Epithelial cell of prostate (primary cell): ENCODE measurements around the gene PDAP1.

ENCODE experiments used
- DNase-seq: peaks from one replicate; pipeline ENCODE4 v3.0.0-alpha.2; 2011; ENCODE audit warnings: low read depth, low spot score
- H3K27ac ChIP-seq: fragments of 450-650 bp; 2 replicates; pipeline ENCODE4 v1.5.1; 2017; ENCODE audit warnings: mild to moderate bottlenecking

PDAP1 gene, protein sequence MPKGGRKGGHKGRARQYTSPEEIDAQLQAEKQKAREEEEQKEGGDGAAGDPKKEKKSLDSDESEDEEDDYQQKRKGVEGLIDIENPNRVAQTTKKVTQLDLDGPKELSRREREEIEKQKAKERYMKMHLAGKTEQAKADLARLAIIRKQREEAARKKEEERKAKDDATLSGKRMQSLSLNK

DNA sequence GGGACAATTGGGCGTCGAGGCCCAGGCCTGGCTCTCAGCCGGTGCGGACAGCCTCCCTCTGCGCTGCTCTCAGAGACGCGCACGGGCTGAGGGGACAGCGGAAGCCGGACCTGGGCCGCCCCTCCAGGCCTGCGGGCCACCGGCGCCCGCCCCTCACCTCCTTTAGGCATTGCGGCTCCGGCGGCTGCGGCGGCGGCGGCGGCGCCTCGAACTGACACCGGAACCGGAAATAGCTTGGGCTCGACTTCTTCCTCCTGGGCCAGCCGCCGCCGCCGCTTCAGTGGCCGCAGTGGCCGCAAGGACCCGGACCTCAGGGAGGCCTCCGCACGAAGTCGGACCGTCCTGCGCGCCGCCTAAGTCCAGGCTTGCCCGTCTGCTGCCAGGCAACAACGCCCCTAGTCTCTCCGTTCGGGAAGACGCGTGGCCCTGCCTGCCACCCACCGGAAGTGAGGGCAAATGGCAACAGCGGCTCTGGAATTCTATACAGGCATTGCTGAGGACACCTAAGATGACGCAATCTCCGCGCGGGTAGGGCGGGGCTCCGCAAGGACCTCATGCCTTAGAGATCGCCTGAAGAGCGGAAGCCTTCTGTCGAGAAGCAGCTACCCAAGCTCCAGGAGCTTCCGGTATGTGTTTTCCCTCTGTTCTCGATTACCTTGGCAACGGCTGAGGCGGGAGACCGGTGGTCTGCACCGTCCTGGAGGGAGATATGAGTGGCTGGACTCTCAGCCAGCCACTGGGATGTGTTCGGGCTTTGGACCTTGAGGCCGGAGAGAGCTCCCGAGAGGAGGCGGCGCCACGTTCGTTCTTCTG is at the start of gene PDAP1, which contains the start of gene BUD31:
Gene PDAP1, minus strand, starts transcription at position 219 of the 813 bp plus-strand sequence. Its CDS starts 49 bp downstream, at position 170.
Gene BUD31, plus strand, starts transcription at position 591 of the 813 bp plus-strand sequence. CDS start 2,124 bp downstream, outside the sequence.
- DNase-seq, result peak; percentile 77
- H3K27ac ChIP-seq, result peak within 1 kb of the TSS; percentile 97

DNA sequence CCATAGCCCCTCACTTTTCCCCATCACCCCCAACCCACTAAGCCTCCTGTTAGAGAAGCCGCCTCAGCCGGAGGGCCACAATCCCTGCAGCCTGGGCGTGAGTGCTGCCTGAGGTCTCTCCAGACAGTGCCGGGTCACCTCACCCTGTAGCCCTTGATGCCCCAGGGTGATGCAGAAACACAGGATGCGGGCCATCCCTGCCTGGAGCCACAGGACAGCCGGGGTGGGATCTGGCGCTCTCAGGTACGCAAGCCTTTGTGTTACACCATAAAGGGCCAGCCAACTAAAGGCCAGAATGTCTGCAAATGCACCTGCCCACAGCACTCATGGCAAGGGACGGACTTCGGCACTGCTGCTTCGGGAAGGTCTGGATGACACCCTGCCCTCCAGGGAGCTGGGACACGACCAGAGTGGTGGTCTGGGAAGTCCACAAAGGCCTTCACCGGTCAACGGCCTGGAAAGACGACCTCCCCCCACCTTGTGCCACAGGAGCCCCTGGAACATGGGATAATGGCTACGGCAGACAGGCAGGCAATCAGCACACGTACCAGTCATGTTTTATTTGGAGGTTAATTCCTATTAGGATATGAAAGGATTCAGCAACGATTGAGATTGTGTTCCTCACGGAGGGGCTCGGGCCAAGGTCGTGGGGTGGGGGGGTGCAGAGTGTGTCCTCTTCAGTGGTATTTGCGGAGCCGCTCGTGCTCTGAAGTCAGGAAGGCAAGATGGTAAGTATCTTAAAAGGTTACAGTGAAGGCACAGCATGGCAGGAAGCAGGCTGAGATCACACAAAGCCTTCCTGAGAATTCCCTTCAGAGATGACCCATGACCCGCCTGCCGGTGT is 49.5 kb upstream of the PDAP1 start:
- H3K27ac ChIP-seq, result no peak overlapping the region
- no peak for DNase-seq

DNA sequence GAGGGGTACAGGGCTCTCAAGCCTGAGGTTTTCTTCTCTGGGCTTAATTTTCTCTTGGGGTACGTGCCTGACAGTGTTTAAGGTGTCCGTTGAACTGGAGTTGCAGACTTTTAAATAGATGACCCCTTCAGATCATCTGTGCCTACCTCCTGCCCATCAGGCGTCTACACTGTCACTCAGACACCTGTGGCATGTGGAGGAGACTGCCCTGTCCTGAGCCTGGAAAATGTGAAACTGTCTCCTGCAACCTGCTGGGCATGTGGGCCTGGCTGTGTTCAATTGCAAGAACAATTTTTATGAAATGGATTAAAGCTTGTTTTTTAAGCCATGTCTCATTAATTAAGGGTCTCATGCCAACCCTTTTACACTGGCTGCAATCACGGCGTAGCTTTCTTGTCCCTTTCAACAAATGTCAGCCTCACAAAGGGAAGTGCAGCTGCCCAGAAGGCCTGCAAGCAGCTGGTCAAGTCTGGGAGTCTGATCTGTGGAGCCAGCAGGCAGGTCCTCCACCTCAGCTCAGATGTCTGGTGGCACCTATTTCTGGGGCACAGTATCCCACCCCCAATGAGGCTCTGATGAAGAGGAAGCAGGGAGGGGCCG is 48.8 kb upstream of the PDAP1 start:
- DNase-seq, result no peak
- no peak overlapping the region for H3K27ac ChIP-seq

DNA sequence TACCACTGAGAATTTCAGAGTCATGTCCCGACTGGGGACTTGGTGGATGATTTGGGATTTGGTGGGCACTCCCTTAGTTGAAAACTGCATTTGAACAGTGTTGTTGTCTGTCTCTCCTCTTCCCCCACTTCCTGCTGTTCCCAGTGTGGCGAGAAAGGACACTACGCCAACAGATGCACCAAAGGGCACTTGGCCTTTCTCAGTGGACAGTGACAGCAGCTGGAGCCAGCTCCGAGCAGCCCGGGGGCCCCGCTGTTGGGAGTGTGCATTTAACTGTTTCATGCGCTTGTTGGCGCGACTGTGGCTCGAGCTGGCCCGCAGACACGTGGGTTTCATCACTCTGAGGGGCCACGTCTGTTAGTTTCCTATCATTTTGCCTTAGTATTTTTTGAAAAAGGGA is 47.9 kb upstream of the PDAP1 start:
- DNase-seq, result no peak
- no peak overlapping the region for H3K27ac ChIP-seq

DNA sequence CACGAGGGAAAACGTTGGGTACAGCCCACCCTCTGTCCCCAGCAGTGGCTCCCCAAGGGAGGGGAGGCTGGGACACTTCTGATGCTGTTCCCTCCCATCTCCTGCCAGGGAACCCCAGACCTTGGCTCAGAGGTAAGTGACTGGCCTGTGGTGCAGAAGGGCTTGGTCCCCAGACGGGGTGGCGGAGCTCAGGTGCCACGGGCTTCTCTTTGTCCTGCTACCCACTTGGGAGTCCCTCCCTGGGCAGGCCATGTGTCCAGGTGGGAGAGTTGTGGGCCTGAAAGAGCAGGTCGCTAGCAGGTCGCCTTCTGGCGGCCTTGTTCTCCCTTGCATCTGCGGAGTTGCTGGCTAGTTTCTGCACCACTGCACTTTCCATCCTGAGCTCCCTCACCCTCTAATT is 47.5 kb upstream of the PDAP1 start:
- H3K27ac ChIP-seq, result no peak overlapping the region
- no peak for DNase-seq

DNA sequence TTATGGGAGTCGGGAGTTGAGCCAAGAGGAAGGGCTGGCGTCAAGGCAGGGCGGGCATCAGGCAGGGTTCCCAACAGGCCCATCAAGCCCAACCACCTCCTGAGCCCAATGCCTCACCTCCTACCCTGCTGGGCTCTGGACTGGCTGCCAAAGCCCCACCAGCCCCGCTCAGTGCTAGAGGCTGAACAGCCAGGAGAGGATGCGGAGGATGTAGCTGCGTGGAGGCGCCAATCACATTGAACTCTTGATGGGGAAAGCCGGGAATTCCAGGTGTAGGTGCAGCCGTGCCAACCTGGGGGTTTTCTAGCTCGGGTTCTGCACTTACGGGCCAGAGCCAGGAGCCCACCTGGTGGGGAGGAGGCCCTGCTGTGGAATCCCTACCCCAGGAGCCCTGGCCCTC is 44.7 kb upstream of the PDAP1 start:
- no peak overlapping the region for H3K27ac ChIP-seq
- DNase-seq, result no peak

DNA sequence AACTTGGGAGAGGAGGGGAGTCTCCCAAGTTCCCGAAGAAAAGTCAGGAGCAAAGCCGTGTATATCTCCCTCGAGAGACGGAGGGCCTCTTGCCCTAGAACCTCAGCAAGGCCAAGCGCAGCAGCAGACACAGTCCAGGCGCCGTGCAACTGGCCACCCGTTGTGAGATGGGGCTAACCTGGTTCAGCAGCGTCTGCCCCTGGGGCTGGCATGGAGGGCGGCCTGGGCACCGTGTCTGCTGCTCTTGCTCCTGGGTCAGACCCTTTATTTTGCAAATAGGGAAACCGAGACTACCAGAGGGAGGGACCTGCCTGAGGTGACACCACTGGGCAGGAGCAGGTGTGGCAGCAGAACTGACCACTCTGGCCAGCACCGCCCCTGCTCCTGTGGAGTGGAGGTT is 44.1 kb upstream of the PDAP1 start:
- DNase-seq, result no peak
- H3K27ac ChIP-seq, result no peak overlapping the region

DNA sequence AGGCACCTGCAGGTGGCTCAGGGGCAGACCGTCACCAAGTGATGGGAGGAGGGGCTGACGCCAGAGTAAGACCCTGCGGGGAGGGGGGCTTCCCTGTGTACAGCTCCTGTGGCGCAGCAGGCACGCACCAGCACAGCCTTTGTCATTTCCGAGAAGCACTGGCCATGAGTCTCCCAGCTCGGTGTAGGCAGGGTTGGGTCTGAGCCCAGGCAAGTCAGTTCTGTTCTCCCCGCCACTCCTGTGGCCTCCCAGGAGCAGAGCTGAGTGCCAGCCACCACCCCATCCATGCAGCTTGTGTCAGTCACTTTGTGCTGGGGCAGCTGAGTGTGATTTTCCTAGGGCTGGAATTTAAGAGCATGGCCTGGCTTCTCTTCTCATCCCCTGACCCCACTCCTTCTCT is 43.5 kb upstream of the PDAP1 start:
- DNase-seq, result no peak
- no peak overlapping the region for H3K27ac ChIP-seq

DNA sequence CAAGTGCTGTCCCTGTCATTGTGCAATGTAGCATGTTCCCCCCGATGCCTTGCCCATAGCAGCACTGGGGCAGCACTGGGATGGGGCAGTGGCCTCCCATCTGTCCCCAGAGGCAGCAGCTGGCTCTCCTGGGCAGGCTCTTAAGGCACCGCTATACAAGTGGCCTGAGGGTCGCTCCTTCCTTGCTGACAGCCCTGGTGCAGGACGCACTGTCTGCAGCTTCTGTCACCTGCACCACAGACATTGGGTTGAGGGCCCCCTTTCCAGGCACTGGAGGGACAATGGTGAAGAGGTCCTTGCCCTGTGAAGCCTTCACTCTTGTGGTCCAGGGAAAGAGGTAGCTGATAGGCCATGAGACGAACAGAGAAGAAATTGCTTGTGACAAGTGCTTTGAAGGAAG is 40.9 kb upstream of the PDAP1 start:
- no peak for DNase-seq
- no peak overlapping the region for H3K27ac ChIP-seq

DNA sequence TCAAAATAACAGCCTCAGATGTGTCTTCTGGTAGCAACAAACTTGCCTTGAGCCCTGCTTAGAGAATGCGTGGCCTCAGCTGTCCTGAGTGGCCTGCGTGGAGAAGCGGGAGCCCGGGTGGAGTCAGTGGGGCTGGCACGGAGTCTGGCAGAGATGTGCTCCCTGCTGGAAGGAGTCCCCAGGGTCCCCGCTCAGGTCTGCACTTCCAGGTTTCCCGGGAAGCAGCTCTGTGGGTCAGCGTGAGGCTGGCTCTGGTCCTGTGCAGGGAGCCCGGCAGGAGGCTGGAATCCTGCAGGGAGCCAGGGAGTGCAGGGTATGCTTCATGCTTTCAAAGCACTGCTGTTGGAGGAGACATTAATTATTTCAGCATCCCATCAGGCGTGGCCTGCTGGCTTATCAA is 40.5 kb upstream of the PDAP1 start:
- no peak overlapping the region for H3K27ac ChIP-seq
- DNase-seq, result no peak

DNA sequence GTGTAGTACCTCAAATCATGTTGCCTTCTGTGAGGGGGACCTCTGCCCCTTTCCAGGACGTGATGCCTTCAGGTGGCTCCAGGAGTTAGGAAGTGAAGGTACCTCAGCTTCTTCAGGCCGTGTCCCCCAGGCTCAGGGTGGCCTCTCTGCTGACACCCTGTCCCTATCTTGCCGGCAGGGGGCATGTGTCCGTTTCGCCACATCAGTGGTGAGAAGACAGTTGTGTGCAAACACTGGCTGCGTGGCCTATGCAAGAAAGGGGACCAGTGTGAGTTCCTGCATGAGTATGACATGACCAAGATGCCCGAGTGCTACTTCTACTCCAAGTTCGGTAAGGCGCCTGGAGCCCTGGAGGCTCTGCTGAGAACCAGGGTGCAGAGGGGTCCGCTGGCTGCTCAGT is 39.5 kb upstream of the PDAP1 start:
- no peak overlapping the region for H3K27ac ChIP-seq
- no peak for DNase-seq

DNA sequence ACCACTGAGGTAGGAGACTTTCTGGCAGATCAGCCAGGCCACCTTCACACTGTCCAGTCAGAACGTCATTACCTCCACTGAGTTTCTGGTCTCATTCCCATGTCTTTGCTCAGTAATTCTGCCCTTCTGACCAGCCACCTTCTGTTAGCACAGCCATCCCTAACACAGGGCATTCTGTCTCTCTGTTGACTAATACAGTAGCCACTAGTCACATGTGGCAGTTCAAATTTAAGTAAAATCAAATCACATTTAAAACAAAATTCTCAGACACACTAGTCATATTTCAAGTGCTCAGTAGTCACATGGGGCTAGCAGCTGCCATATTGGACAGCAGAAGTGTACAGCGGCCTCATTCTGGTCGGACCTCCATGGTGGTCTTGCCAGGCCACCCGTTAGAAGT is 37.7 kb upstream of the PDAP1 start:
- DNase-seq, result no peak
- no peak overlapping the region for H3K27ac ChIP-seq

DNA sequence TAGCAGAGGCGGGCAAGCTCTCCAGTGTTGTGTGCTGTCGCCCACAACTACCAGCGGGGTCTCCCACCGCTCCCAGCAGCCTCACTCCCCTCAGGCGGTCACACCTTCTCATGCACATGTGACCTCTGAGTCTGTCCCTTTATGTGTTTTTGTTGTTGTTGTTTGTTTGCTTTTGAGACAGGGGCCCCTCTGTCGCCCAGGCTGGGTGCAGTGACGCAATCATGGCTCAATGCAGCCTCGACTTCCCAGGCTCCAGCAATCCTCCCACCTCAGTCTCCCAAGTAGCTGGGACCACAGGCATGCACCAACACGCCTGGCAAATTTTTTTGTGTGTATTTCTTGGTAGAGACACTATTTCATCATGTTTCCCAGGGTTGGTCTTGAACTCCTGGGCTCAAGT is 31.8 kb upstream of the PDAP1 start:
- H3K27ac ChIP-seq, result peak overlapping the region; percentile 71
- no peak for DNase-seq

DNA sequence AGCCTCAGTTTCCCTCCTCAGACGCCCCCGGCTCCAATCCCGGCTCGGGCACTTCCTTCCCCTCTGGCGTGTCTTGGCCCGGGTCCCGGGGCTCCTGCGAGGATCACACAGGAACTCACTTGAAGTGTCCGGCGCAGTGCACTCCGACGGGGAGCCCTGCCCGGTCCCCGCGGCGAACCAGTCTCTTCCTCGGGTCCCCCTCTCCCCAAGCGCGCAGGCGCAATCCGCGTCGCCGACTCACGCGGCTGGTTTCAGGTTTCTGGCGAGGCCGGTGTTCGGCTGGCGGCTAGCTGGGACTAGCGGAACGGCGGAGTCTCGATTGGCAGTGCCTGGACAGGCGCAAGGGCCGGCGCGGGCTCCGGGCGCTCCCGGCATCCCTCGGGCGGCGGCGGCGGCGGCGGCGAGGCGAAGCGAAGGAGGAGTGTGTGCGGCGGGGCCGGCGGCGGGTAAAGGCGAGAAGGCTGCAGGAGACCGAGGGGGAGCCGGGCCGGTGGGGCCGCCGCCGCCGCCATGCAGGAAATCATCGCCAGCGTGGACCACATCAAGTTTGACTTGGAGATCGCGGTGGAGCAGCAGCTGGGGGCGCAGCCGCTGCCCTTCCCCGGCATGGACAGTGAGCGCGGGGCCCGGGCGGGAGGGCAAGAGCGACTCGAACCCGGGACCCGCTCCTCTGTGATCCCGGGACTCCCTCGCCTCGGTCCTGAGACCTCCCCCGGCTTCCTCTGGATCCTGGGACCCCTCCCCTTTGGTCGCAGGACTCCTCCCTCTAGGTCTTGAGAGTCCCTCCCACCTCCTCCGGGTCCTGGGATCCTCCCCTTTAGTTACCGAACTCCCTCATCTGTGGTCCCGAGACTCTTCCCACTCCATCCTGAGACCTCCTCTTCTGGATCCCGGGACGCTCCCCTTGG is 30.4 kb upstream of the PDAP1 start, which contains the start of the genes CPSF4 and PTCD1:
Gene CPSF4, plus strand, starts transcription at position 371 of the 908 bp plus-strand sequence. Its CDS starts 140 bp downstream, at position 511.
Gene PTCD1, minus strand, starts transcription at position 226 of the 908 bp plus-strand sequence. CDS start 3,556 bp downstream, outside the sequence.
- DNase-seq, result peak; percentile 74

DNA sequence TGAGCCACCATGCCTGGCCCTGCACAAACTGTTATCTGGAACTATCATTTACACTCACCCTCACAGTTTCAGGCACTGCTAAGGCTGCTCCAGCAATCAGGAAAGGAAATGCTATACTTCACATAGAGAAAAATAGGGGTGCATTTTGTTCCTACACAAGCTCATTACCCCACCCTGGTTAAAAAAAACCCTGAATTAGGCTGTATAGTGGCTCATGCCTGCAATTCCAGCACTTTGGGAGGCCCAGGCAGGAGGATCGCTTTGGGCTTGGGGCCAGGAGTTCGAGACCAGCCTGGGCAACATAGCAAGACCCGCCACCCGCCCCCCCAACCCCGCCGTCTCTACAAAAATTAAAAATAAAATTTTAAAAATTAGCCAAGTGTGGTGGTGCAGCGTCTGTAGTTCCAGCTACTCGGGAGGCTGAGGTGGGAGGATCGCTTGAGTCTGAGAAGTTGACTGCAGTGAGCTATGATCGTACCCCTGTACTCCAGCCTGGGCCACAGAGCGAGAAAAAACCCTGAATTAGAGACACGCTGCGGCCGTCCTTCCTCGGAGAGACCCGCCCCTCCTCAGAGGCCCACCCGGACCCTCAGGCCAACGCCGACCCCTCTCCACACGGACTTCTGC is 29.7 kb upstream of the PDAP1 start:
- H3K27ac ChIP-seq, result peak overlapping the region; percentile 71
- DNase-seq, result no peak

More for the DNA sequence above, 30.4 kb upstream of the PDAP1 start, which contains the start of the genes CPSF4 and PTCD1:
- peak within 1 kb of the TSS; percentile 71 for H3K27ac ChIP-seq

DNA sequence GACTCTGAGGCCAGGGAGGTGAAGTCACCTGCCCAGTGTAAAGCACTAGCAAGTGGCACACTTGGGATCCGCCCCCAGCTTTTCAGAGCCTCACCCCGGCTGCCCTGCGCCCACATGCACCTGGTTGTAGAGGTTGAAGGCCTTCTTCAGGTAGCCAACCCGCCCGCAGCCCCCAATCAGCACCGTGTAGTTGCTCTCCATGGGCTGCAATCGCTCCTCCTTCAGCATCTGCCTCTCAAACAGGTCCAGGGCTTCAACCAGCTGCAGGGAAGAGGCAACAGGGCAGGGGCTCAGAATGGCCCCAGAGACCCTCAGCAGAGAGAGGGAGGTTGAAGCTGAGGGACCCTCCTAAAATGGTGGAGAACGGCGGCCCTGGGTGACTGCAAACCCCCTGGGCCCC is 24.8 kb upstream of the PDAP1 start:
- DNase-seq, result no peak
- H3K27ac ChIP-seq, result peak overlapping the region; percentile 87

DNA sequence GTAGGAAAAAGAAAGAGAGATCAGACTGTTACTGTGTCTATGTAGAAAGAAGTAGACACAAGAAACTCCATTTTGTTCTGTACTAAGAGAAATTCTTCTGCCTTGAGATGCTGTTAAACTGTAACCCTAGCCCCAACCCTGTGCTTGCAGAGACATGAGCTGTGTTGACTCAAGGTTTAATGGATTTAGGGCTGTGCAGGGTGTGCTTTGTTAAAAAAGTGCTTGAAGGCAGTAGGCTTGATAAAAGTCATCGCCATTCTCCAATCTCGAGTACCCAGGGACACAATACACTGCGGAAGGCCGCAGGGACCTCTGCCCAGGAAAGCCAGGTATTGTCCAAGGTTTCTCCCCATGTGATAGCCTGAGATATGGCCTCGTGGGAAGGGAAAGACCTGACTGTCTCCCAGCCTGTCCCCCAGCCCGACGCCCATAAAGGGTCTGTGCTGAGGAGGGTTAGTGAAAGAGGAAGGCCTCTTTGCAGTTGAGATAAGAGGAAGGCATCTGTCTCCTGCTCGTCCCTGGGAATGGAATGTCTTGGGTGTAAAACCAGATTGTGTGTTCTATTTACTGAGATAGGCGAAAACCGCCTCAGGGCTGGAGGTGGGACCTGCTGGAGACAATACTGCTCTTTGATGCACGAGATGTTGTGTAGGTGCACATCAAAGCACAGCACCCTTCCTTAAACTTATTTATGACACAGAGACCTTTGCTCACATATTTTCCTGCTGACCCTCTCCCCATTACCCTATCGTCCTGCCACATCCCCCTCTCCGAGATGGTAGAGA is 23.6 kb upstream of the PDAP1 start:
- H3K27ac ChIP-seq, result peak overlapping the region; percentile 87

DNA sequence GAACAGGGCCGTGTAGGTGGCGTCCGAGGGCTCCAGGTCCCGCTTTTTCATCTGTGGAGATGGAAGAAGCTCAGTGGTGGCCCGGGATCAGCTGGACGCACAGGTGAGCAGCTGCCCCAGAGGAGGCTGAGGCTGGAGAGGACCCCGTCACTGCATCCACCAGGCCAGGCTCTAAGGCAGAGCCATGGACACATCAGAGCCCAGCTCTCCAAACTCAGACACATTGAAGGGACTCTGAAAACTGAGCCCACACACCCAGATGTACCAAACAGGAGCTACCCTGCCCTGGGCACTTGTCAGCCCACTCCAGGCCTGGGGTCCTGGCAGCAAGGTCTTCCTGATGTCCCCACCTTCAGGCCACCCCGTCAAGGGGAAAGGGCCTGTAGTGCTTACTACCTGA is 21.4 kb upstream of the PDAP1 start:
- peak overlapping the region; percentile 87 for H3K27ac ChIP-seq
- DNase-seq, result no peak

More for the DNA sequence above, 23.6 kb upstream of the PDAP1 start:
- peak; percentile 67 for DNase-seq
